Activated CD4-positive, alpha-beta T cell treated with anti-CD3 and anti-CD28 coated beads, Interleukin-2, Interleukin-6, amounts not matched to agents 100 ng/mL and 50 ng/mL, durations not matched to agents 16 hours and 8 hours (primary cell): ENCODE results near the gene NIN.
A peak's percentile ranks its signal among the peaks of the same experiment; 100 is the strongest.
"Not testable (repeated sequence)": the region's sequence is repeated elsewhere in the genome, so short reads cannot be mapped to it uniquely, and the experiment has no call there.

Source experiments
- DNase-seq: peaks from one replicate; pipeline ENCODE4 v3.0.0-alpha.2; 2020

NIN gene

DNA sequence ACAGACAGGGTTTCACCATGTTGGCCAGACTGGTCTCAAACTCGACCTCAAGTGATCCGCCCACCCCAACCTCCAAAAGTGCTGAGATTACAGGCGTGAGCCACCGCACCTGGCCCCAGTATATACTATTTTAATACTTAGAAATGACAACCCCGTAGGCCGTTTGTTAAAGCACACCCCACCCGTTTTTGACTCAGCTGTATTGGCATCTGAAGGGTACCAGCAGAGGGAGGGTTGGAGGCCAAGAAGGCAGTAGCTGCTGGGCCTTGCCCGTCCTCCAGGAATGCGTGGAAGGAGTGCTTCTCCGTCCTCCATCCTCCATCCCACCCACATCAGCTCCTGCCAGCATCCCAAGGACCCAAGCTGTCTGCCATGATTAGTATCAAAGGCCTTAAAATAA lies 6.3 kb upstream of the NIN start:
- DNase-seq, result no peak

DNA sequence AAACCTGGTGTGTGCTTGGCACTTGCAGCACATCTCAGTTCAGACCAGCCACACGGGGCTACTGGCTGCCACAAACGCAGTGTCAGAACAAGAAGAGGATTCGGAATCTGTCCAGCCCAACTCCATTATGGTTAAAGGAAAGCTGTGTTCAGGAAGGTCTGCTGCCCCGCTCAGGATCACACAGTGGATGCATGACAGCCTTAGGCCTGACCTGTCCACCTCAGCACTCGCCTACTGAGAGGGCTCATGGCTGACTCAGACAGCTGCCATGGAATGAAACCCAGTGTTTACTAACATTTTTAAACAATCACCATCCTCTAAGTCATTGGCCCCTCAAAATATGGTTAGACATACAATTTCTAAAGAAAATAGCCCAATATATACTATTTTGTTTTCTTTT lies 5.6 kb upstream of the NIN start:
- no peak for DNase-seq

DNA sequence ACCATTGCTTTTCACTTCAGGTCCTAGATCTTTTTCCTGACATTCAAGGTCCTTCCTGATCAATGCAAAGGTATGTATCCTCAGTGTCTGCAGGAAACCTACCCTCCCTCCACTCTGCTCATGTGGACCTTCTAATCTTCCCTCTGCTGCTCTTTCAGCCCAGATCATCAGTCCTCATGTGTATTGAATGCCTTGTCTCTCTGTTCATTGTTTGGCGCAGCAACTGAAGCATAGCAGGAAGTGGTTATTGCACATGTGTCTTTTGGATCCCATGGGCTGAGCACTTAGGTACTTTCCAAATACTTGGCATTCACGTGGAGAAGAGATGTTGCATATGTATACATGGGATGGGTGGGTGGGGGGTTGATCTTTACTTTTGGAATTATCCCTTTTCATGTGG lies 4.3 kb upstream of the NIN start:
- DNase-seq, result no peak

DNA sequence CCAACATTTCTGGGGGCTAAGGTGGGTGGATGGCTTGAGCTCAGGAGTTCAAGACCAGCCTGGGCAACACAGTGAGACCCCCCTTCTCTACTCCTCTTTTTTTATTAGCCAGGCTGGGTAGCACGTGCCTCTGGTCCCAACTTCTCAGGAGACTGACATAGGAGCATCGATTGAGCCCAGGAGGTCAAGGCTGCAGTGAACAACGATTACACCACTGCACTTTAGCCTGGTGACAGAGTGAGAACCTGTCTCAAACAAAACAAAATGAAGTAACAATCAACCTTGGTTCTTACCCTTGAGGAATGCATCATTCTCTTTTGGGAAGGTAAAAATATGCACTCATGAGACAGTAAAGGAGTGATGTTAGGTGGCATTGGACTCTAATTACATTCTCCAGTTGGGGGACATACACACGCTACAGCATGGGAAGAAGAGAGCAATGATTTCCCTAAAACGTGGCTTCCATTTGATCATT lies 3.9 kb upstream of the NIN start:
- no peak for DNase-seq

DNA sequence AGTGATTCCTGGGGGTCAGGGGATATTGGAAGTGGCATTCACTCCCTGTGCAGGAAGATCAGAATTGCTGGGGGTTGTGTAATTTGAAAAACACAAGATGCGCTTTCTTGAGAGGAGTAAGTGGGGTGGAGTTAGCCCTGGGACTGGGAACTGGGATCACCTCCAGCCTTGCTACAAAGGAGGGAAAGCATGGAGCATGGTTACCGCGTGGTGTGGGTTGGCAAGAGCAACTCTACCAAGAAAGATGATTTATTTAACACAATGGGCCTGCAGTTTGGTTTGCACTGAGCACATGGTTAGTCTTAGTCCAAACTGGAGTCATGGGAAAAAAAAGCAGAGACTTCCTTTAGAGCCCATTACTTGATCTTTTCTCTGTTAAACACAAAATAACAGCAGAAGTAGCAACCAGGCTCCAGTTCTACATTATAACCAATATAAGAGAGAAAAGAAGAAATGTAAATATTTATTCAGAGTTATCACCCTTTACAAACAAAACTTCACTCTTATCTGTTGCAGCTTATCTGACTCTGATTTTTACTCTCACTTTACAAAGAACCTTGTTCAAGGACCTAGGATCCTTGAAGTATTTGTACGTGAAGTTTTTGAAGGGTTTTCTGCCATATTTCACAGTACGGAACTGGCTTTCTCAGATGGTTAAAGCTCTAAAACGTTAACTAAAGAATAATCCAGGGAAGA lies 2.1 kb upstream of the NIN start:
- no peak for DNase-seq

DNA sequence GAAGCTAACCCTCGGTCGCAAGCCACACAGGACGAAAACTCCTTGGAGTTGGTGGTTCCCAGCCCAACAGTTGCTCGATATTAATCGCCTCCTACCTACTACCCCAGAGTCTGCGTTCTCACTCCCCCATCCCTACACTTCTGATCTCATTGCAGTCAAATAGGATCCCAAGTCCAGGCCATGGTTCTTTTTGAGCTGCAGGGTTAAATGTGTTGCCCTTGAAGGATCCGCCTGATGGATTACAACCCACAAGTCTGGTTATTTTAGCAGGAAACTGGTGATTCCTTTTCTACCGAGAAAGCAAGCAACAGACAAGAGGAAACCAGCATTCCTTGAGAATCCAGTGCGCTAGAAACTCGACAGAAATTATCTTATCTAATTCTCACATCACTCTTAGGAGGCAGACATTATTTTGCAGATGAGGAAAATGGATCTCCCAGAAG lies 785 bp upstream of the NIN start:
- DNase-seq, result no peak

DNA sequence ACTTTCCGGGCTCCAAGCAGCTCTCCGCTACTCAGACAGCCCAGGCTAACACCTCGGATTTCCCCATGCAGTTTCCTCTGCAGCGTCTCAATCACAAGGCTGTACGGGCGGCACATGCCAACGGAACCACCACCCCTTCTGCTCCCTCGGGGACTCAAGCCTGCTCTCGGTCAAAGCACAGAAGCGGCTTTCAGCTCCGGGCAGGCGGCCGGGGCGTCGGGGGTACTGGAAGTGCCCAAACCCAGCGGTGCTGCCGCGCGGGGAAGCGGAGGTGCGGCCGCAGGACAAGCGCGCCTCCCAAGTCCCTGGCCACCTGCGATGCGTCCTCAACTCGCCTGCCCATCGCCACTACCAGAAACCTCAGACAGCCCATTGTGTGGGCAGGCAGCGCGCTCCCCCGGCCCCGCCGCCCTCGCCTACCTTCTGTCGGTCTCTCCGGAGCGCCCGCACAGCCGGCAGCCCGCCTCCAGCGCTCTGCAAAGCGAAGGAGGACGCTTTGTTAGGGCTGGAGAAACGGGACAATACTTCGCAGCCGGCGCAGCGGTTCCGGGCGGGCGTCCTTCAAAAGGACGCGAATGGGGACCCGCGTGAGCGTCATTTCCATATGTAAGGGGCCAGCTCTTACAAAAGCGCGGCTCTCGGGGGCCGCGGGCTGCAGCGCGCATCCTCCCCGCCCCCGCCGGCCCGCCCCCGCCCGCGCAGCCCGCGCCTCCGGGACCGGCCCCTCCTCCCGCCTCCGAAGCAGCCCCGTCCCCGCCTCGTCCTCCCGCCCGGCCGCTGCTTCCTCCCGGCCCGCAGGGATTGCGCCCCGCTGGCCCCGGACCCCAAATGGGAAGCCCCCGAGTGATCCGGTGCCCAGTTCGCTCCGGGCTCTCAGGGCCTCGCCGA lies 674 bp downstream of the NIN start:
- peak; percentile 70 for DNase-seq

DNA sequence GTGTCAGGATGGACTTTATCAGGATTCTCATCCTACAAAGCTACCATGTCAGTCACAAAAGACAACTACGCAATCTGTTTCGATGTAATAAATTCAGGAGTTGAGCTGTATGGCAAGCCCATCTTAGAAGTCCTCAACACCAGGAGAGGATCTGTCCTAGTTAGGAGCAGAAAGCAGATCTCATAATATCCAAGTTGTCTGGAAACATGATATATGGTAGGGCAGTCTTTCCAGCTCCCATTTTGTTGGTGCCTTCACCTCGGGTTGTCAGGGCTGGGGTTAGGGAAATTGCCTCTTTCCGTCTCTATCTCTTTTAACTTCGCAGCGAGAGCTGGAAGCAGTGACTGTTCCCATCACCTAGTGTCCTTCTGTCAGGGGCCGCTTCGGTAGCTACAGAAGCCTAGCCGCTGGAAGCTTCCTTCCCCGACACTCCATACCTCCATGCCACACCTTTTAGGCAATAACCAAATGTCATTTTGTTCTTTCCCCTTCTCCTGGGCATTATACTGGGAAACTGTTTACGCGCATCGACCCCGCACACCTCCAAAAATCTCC lies 1.4 kb downstream of the NIN start:
- no peak for DNase-seq

DNA sequence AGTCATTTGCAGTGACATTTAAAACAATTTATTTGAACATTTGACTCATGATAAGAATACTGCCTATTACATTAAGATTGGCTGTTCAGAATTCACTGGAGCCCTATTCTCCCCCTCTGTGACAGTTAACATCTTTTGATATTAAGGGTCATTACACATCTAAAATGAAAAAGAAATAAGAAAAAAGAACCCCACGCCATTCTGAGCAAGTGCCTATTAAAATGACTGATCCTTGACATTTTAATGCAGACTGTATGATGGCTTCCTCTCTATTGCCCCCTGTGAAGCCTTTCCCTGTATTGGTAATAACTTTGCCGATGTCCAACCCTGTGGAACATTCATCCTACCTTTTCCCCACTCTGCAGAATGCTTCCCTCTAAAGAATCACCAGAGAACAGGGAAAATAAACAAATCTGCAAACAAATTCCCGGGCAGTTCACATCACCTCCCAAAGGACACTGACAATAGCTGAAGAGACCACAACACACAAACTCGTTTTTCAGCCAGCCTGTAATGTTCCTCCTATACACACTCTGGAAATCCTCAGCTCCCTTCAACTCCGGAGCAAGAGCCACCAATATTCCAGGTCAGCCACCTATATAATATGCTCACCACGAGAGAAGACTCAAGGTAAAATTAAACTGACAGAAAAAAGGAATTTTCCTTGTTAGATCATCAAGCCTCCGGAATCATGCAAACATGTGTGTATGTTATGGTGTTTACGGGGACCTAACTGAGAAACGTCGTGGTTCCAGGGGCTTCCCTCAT lies 2.1 kb downstream of the NIN start:
- DNase-seq, result no peak

DNA sequence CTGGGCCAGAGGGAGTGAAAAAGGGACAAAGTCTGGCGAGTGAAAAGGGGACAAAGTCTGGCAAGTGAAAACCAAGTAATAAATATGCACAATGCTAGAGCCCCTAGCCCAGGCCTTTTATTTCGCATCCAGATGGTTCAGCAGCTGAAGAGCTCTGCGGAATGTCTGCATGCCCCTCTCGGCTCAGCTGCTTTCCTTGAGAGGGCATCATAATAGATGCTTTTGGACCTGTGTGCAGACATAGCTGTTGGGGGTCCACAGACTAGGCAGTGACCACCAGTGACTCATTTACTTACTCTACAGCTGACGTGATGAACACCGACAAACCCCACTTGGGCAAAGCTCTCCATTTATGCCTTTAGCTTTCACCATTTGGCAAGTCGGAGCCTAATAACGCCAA lies 4.3 kb downstream of the NIN start:
- DNase-seq, result no peak

DNA sequence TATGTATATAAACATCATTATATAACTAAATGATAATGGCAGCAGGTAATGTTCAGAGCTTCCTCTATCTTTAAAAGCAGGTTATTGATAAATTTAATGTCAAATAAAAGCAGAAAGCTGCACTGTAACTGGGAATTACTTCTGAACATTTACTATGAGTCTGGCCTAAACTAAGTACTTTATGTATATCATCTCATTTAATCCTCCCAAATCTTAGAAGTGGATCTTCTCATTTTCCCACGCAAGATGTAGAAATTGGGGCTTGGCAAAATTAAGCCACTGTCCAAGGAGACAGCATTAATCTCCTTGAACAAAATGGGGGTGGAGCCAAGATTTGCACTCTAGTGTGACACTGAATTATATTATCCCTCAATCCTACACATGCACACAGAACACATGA lies 5.7 kb downstream of the NIN start:
- no peak for DNase-seq

DNA sequence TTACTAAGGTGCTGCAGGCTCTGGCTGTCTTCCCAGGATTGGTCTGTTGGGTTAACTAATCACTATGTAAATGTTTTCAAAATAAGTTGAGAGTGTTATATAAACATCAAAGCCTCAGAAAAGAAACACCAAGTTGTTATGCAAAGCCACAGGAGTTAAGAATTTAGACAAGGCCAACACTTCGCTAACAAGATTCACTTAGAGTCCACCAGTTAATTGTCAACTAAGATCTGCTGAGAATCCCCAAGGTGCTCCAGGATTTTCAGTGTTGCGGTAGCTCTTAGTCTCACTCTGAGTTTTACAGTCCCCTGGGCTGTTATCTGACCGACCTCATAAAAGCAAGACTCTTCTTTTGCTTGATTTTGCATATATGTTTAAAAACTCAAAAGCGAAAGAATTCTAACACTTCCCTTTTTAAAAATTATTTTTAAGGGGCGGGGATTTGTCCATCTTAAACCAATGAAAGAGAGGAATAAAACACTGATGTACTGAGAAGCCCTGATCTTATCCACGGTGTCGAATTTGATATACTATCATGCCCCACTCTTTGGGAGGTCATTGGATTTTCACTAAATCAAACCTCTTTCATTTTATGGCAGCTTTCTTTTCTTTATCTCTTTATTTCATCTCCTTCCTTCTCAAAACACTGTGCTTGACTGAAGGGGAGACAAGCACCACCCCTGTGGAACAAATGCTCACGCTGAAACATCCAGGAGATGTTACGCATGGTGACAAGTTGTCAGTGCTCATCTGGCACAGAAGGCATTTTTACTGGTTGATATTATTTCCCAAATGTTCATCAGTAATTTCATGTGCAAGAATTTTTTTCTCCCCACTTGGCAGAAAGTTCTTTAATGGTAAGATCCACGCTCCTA lies 7.0 kb downstream of the NIN start:
- DNase-seq, result no peak

DNA sequence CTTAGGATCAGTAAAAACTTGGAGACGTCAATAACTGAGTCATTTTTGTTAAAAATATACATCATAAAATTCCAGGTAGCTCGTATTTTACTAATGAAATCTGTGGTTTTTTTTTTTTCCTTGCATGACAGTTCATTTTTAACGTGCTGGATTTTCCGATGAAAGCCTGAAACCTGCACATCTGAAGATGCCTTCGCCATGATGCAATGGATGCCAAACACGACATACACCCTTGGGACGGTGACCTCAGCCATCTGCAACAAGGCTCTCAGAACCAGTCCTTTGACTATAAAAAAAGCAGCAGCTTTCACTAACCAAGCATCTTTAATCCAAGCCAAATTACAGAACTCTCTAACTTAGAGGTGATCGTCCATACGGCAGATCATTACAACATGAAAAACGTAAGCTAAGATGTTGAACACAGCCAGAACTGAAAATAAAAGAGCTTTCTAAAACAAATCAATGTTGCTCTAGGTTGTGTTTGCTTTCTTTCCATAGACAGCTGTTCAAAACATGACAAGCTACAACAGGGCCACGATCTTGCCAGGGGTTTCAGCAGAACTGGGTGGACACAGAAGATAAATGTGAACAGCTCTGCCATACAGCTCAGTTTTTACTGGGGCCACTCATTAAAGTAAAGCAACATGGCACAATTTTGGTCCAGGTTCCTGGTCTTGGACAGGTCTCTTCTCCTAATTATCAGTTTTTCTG lies 7.8 kb downstream of the NIN start:
- DNase-seq, result no peak

DNA sequence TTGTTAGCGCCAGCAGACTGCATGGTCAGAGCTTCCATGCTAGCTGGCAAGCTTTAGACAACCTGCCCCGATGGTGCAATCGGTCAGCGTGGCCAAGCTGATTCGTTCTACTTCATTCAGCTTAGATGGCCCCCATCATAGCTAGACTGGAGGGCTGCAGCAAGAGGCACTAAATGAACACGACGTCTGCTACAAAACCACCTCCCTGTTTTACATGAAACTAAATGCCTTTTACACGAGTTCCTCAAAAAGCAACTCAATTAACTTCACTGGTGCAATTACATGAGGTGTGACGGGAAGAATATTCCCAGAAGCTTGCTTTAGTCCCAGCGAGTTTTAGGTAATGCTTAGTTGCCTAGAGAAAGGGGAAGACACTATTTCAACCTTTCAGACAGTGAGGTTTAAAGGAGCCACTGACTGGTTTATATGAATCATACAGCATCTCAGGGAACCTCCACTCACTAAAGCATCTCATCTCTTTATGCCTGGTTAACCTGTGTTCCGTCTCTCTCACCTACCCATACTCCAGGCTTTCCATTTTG lies 8.4 kb downstream of the NIN start:
- peak; percentile 23 for DNase-seq

DNA sequence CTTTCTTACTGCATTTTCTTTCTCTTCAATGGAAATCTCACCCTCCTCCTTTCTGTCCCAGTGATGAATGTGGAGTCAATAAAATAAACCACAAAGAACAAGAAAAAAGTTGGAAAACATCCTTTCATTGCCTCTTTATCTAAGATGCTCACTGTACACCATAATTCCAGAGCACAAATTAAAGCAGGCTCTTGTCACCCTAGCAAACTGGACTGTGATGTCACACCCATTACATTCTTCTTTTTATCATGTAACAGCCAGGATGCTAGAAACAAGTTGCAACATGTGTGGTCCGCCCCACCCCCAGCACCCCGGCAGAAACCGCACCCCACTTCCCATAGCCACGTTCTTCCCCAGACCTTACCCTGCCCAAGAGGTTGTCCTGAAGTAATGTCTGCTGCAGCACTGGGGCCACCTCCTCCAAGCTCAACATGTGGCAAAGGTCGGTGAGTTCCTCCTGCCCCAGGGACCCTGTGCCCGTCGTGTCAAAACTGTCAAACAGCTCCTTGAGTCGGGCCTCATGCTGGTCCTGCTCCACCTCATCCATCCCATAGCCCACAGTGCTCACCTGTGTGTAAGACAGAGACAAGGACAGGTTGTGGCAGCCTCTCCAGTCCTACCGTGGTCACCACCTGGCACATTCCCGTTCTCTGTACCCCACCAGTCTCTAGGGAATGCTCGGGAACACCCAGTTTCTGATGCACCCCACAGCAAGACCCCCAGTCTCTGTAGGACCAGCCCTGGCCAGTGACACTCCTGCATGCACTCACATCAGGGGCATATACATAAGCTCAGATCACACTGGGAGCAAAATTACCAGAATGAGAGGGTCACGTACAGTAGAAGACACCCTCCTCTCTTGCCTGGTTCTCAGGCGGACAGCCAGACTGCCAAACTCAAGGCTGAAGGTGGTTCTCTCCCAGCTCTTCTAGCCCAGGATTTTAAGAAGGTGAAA lies 9.2 kb downstream of the NIN start:
- DNase-seq, result peak; percentile 66

DNA sequence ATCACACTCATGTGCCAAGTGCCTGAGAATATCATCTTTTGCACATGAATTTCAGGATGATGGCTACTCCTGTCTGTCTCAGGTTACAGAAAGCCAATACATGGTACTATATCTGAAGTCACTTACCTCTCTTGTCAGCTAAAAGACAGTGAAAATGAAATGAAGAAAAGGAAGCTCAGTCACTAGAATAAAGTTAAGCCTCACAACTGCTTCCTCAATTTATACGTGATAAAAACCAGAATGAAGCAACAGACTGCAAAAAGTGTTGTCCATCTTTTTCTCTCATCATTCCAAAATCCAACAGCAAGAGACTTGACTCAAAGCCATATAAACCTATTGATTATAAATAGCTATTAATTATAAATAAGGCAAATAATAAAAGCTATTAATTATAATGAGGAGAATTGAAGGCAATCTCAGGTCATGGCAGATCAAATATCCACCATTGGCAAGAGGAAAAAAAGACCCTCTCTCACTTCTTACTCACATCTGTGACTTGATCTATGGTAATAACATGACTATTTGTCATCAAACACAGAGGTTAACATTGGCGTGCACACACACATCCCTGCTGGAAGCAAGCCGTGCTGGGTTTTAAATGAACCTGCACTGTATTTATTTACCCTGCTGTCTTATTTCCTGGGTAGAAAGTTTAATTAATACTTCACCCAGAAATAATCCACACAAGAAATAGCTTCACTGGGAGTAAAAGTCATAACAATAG lies 10.0 kb downstream of the NIN start:
- no peak for DNase-seq

DNA sequence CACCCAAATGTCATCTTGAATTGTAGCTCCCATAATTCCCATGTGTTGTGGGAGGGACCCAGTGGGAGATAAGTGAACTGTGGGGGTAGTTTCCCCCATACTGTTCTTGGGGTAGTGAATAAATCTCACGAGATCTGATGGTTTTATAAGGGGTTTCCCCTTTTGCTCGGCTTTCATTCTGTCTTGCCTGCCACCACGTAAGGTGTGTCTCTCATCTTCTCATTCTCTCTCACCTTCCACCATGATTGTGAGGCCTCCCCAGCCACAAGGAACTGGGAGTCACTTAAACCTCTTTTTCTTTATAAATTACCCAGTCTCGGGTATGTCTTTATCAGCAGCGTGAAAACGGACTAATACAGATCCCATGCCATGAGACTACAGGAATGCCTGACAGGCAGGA lies 11.7 kb downstream of the NIN start:
- DNase-seq, result not testable (repeated sequence)

DNA sequence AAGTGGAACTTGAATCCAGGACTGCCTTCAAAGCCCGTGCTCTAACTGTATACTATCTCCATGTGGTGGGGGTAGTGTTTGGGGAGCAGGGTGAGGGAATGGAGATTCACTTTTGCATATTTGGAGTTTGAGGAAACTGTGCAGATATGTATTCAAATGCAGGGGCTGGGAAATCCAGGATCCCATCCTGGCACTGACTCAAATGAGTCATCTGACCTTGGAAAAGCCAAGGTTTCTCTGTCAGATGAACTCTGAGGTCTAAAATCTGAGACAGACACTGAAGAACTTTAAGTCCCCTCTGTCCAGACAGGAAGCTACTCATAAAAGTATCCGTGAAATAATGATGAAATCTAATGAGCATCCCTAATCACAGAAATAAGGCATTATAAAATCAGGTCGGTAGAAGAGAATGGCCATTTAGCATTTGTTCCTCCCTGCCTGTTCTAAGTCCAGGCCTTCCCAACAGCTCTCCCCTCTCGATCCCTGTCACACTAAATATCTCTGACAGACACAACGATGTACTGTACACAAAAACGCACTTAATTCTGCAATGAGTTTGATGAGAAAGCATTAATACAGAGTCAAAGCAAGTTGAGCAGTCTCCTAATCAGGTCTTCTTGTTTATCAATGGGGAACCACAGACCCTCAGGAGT lies 14.4 kb downstream of the NIN start:
- DNase-seq, result no peak

DNA sequence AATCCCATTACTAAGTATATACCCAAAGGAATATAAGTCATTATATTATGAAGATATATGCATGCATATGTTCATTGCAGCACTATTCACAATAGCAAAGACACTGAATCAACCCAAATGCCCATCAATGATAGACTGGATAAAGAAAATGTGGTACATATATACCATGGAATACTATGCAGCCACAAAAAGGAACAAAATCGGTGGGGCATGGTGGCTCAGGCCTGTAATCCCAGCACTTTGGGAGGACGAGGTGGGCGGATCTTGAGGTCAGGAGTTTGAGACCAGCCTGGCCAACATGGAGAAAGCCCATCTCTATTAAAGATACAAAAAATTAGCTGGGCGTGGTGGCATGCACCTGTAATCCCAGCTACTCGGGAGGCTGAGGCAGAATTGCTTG lies 15.4 kb downstream of the NIN start:
- DNase-seq, result not testable (repeated sequence)
